ENCODE results near the gene NUP210. TPM values are rescaled to one million over a fixed set of nuclear protein-coding genes. Genes with fewer than 3 reads are reported as not detected.

NUP210 gene
- polyA plus RNA-seq, 4 donors, result 6.5 to 29.1 (median 24.2) TPM

Other genes starting within 250 kb of the NUP210 start
- 10 to 100 TPM in 3 of 4 donors, 1 to 10 TPM in 1; 5.2 to 24.5 (median 18.3) TPM for gene HDAC11, start 60.0 kb upstream of the NUP210 start, polyA plus RNA-seq (ENCODE audit: insufficient read length in 4 of 4)
- gene FBLN2, start 128.8 kb upstream of the NUP210 start, polyA plus RNA-seq (ENCODE audit: insufficient read length in 4 of 4), result 10 to 100 TPM; 25.6 to 97.3 (median 34.6) TPM